GM19463 (cell line): ENCODE measurements around the gene DHRS3.
"Not testable (repeated sequence)": the region's sequence is repeated elsewhere in the genome, so short reads cannot be mapped to it uniquely, and the experiment has no call there.

ENCODE experiments used
- ATAC-seq: cut with Tn5 transposase; IDR thresholded peaks from one replicate; pipeline ENCODE4 v1.9.1; 2021; ENCODE audit warnings: mild to moderate bottlenecking, moderate library complexity; ENCODE audit not compliant: unreplicated experiment

DHRS3 gene

GRCh38 chr1:12578860-12579422 lies 39.1 kb downstream of the DHRS3 start:
- no peak for ATAC-seq

GRCh38 chr1:12577020-12577419 lies 41.0 kb downstream of the DHRS3 start:
- ATAC-seq, result no peak

GRCh38 chr1:12574757-12575139 lies 43.3 kb downstream of the DHRS3 start:
- no peak for ATAC-seq

- no peak for ATAC-seq
These were observed 44.8 kb downstream of the DHRS3 start for GRCh38 chr1:12573015-12573825.

GRCh38 chr1:12572522-12572921 lies 45.5 kb downstream of the DHRS3 start:
- ATAC-seq, result no peak

GRCh38 chr1:12570291-12570690 lies 47.7 kb downstream of the DHRS3 start:
- no peak for ATAC-seq

- ATAC-seq, result no peak
These were observed 49.8 kb downstream of the DHRS3 start for GRCh38 chr1:12568009-12568767.

- no peak for ATAC-seq
These were observed 50.7 kb downstream of the DHRS3 start for GRCh38 chr1:12567288-12567819.

- no peak for ATAC-seq
These were observed 51.3 kb downstream of the DHRS3 start for GRCh38 chr1:12566484-12567287.

GRCh38 chr1:12565966-12566352 lies 52.1 kb downstream of the DHRS3 start:
- ATAC-seq, result no peak

- no peak for ATAC-seq
These were observed 52.7 kb downstream of the DHRS3 start for GRCh38 chr1:12565094-12565965.

GRCh38 chr1:12564251-12564650 lies 53.8 kb downstream of the DHRS3 start:
- ATAC-seq, result not testable (repeated sequence)

- no peak for ATAC-seq
These were observed 54.9 kb downstream of the DHRS3 start for GRCh38 chr1:12562955-12563576.

GRCh38 chr1:12561121-12561520 lies 56.9 kb downstream of the DHRS3 start:
- ATAC-seq, result no peak

GRCh38 chr1:12556957-12557935 lies 60.8 kb downstream of the DHRS3 start:
- no peak for ATAC-seq

- no peak for ATAC-seq
These were observed 61.6 kb downstream of the DHRS3 start for GRCh38 chr1:12556368-12556930.

GRCh38 chr1:12555411-12556367 lies 62.3 kb downstream of the DHRS3 start:
- no peak for ATAC-seq
